Fibroblast of villous mesenchyme (primary cell): Measurements from ENCODE around the gene CXCL3. TPM values are rescaled to one million over a fixed set of nuclear protein-coding genes. Genes with fewer than 3 reads are reported as not detected.

Source experiments
- DNase-seq: peaks from one replicate; pipeline ENCODE4 v3.0.0-alpha.2; 2010; ENCODE audit warnings: low read depth
- H3K4me3 ChIP-seq: 2 replicates; pipeline ENCODE4 v1.5.1; 2011; ENCODE audit warnings: low read depth, mild to moderate bottlenecking, low read length
- total RNA-seq: library from RNA; depleted of rRNA; stranded (reverse); fragments of >200 nt; gene quantifications from 2 replicates; pipeline ENCODE4 v1.2.3, GENCODE V29; 2012
- TF ChIP-seq, protein P1 (sequence below): IDR thresholded peaks from 2 replicates; pipeline ENCODE4 v1.5.1; 2012; ENCODE audit warnings: low read depth, mild to moderate bottlenecking, low read length; ENCODE audit not compliant: insufficient read depth

Gene CXCL3
- total RNA-seq, 1 donor = 3.0 TPM

DNA sequence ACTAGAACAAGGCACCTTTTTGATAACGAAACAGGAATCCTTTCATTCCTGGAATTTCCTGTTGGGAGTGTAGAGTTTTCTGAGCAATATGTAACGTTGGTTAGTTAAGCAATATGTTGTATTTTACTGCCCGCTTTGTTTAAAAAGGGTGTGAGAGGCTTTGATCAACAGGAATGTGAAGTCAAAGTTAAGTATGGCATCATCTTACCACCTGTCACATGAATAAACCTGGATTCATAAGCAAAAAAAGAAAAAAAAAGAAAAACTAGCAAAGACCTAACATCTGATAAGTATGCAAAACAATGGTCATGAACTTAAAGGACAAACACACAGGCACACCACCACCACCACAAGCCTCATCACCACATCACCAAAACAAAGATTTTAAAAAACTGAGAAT lies 33.0 kb downstream of the CXCL3 start:
- DNase-seq = no peak
- no peak overlapping the region for H3K4me3 ChIP-seq
- TF ChIP-seq, protein P1, sequence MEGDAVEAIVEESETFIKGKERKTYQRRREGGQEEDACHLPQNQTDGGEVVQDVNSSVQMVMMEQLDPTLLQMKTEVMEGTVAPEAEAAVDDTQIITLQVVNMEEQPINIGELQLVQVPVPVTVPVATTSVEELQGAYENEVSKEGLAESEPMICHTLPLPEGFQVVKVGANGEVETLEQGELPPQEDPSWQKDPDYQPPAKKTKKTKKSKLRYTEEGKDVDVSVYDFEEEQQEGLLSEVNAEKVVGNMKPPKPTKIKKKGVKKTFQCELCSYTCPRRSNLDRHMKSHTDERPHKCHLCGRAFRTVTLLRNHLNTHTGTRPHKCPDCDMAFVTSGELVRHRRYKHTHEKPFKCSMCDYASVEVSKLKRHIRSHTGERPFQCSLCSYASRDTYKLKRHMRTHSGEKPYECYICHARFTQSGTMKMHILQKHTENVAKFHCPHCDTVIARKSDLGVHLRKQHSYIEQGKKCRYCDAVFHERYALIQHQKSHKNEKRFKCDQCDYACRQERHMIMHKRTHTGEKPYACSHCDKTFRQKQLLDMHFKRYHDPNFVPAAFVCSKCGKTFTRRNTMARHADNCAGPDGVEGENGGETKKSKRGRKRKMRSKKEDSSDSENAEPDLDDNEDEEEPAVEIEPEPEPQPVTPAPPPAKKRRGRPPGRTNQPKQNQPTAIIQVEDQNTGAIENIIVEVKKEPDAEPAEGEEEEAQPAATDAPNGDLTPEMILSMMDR = no peak

- no peak for DNase-seq
- no peak overlapping the region for H3K4me3 ChIP-seq
- TF ChIP-seq, protein P1 = no peak
Observed at GRCh38 chr4:74004668-74005067, 33.8 kb downstream of the CXCL3 start.

- H3K4me3 ChIP-seq = no peak overlapping the region
- TF ChIP-seq, protein P1 = no peak
- no peak for DNase-seq
Observed at GRCh38 chr4:74000301-74000700, 38.2 kb downstream of the CXCL3 start.

- TF ChIP-seq, protein P1 = peak; percentile 26
- peak within 1 kb of the TSS; percentile 36 for H3K4me3 ChIP-seq
- DNase-seq = peak; percentile 42
Observed at GRCh38 chr4:73998040-73999011, 40.2 kb downstream of the CXCL3 start, which contains the start of gene CXCL5. TSS of gene CXCL5 (minus strand) at chr4:73998677. CDS start at chr4:73998581, 96 bp downstream.

DNA sequence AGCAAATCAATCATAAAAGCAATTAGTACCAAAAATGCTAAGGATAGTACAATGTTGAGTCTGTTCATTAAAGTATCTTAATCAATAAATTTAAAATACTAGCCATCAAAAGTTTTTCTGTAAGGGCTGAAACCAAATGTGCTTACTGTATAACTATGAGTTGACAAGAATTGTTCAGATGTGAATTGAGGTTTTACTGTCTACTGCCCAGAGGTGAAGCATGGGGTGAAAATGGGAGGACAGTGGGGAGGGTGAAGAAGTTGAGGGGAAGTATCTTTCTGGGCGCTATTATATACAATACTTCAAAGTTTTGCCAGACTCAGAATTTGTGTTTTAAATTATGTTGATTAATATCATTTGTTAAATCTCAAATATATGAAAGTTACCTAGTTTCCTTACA lies 46.4 kb downstream of the CXCL3 start:
- TF ChIP-seq, protein P1 = no peak
- no peak for DNase-seq
- H3K4me3 ChIP-seq = no peak overlapping the region

DNA sequence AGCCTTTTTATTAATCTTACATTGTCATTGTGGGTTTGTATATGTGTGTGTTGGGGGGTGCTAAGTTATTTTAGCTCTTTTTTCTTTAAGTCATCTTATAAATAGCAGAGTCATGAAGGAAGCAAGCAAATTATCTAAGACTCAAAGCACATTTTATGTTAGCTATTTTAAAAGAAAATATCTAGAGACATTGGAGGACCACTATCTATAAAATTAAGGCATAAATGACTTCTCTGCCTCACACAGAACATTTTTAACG lies 46.8 kb downstream of the CXCL3 start:
- no peak for DNase-seq
- H3K4me3 ChIP-seq = no peak overlapping the region
- TF ChIP-seq, protein P1 = no peak
